ENCODE results near the gene KLB.
A peak's percentile ranks its signal among the peaks of the same experiment; 100 is the strongest.

Gene KLB

DNA sequence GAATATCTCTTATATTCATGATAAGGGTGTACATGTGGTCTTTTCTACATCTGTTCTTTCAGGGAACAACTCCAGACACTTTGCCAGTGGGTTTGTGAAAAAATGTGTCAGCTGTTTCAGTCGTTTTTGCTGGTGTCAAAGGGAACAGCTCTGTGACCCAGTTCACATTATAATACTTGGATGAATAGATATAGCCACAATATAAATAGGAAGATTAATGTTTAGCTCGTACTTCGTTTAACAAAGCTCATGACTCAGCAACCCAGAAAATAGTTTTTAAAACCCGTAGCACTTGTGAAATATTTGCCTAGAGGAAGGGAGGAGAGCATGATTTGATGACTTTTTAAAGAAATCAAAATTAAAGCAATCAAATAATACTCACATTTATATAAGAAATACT, 60.0 kb downstream of the KLB start:
- no peak for DNase-seq

DNA sequence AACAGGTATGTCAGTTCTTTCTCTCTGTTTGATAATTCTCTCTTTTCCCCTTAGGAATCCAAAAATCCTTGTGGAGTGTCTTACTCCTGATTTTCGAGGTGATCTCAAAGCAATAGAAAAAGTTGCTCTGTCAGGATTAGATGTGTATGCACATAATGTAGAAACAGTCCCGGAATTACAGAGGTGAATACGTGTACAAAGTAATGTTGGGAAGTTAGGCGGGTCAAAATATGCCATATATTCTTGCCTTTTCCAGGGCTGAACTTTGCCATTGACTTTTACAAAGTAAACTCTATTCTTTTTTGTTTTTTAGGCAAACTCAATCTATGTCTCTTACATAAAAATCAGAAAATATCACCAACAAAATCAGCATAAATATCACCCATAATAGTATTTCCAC, 60.7 kb downstream of the KLB start:
- DNase-seq: no peak

DNA sequence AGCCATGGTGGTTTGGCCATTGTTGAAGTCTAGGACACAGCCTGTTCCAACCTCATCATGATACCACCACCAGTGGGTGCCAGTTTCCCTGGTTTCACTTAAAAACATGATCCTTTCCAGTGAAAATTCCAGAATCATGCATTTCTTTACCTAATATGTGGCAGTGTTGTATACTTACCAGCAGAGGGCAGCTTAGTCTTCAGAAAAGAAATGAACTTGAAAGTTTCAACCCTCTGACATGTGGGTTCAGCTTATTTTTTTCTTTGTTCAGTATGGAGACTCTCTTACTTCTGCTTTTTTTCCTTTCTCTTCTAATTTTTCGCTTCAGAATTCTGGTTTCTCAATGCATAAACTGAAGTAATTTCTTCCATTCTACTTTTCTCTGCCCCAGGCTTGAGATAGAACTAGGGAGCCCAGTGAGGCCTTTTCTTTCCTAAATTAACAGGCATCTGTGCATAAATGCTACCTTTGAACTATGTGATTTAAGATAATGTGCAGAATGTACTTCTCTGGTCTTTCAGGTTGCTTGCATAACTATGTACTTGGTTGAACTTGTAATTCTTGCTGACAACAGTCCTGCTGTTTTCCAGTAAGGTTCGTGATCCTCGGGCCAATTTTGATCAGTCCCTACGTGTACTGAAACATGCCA, 62.8 kb downstream of the KLB start:
- peak; percentile 32 for DNase-seq

DNA sequence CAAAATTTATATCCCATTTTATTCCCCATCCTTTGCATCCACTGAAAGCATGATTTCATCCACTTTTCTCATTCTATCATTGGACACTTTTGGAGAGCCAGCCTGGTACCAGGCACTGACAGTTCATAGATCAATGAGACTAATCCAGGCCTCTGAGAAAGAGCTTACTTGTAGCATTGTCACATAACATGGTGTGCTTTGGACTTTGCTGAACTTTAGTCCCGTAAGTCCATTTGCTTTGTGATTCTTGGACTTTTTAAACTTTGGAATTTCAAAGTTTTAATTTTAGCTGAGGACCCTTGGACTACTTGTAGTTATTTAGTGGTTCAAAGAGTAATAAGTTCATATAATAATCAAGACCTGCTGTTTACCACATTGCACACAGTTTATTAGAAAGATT, 63.7 kb downstream of the KLB start:
- DNase-seq: no peak

DNA sequence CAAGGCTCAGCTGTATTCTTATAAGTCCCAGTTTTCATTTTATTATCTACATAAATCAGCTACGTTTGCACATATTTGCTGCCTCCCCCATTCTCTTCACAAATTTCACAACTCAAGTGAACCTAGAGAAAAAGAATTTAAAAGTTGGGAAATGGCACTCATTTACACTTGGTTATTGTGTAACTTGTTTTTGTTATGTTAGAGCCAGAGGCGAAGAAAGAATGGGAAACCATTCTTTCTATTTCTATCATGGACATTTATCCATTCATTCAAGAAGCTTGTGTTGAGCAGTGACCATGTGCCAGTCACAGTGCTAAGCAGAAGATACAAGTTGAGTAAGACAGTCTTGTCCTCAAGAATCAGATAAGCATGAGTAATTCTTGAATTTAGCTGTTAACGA, 65.7 kb downstream of the KLB start:
- no peak for DNase-seq

DNA sequence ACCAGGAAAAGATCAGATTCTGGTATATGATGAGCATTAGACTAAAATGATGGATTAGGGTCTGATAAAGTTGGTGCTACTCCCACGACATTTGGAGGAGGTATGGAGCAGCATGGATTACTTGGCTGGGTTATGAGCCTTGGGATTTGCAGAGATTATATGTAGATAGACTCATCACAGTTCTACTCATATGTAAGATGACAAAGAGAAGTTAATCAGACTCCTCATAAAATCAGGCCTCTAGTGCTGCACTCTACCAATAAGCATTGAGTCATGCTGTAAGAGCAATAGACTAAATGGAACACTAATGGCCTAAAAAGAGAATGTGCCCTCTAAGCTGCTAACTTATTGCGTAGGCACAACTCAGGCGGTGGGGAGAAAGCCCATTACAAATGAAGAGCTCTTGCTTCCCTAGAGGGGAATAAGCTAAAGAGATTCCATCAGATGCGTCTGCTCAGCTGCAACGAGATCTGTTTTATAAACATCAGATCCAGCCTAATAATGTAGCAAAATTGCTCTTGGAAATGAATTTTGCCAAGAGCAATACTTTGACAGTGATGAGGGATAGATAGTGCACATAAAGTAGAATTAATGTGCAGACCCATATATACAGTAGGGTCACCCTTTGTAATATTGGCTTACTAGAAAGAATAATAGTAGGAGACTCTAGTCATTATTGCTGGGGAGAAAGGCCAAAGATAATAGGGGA, 69.6 kb downstream of the KLB start:
- DNase-seq: no peak

DNA sequence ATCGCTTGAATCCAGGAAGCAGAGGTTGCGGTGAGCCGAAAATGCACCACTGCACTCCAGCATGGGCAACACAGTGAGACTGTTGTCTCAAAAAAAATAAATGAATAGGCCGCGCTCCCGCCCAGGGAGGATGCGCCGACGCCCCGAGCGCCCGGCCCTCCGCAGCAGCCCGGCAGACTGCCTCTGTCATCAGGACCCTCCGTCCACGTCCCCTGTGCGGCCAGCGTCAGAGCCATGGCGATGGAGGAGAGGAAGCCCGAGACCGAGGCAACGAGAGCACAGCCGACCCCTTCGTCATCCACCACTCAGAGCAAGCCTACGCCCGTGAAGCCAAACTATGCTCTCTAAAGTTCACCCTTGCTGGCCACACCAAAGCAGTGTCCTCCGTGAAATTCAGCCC, 73.5 kb downstream of the KLB start:
- no peak for DNase-seq

DNA sequence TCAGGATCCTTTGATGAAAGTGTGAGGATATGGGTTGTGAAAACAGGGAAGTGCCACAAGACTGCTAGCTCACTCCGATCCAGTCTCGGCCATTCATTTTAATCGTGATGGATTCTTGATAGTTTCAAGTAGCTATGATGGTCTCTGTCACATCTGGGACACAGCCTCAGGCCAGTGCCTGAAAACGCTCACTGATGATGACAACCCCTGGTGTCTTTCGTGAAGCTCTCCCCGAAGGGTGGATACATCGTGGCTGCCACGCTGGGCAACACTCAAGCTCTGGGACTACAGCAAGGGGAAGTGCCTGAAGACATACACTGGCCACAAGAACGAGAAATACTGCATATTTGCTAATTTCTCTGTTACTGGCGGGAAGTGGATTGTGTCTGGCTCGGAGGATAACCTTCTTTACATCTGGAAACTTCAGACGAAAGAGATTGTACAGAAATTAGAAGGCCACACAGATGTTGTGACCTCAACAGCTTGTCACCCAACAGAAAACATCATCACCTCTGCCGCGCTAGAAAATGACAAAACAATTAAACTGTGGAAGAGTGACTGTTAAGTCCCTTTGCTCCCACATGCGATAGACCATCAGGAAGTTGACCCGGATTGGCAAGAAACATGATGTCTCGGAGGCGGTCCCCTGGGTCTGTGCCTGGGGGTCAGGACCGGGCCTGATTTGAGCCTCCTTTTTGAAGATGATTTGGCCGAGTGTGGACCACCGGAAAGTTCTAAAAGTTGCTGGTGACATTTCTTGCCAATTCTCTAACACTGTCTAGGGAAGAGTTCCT, 74.4 kb downstream of the KLB start:
- no peak for DNase-seq

DNA sequence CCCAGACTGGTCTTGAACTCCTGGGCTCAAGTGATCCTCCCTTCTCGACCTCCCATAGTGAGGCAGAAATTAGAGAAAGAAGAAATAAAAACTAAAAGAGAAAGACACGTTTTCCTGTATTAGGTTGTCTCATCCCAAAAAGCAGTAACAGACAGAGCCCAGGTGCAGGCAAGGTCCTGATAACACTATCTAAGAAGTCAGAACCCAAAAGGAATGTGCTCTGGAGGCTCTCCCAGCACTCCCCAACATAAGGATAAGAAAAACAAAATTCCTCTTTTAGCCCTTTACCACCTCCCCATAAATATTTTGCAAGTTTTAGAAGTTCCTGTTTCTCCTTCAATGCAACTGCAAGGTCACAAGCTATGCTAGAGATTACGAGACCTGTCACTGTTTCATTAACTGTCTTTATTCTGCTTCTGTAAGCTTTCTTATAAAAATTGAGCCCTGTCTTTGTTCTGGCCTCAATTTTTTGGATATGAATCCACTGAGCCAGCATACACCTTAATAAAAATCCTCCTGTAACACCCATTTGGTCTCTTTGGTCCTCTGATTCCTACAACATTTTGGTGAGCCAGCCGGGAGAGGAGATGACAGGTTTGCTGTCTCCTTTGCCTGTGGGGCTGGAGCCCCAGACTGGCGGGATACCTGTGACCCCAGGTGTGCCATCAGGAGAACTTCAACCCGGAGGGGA, 78.0 kb downstream of the KLB start:
- no peak for DNase-seq

DNA sequence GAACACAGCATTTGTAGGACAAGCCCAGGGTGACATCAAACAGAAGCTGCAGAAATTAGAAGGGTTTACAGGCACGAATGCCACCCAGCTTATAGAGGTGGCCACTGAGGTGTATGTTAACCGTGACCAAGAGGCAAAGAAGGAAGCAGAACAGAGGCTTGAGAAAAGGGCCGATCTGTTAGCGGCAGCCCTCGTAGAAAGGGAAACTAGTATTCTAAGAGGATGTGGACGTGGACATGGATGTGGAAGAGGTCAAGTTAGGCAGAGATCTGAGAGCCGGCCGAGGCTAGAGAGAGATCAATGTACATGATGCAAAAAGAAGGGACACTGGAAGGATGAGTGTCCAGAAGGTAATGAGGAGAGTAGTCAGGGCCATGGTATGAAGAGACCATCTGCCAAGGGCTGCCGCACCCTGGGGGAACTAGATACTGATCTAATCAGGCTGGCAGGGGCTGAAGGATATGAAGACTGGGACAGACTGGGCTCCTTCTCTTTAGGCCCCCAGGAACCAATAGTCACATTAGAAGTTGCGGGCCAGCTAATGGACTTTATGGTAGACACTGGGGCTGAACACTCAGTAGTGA, 79.6 kb downstream of the KLB start:
- DNase-seq: no peak

DNA sequence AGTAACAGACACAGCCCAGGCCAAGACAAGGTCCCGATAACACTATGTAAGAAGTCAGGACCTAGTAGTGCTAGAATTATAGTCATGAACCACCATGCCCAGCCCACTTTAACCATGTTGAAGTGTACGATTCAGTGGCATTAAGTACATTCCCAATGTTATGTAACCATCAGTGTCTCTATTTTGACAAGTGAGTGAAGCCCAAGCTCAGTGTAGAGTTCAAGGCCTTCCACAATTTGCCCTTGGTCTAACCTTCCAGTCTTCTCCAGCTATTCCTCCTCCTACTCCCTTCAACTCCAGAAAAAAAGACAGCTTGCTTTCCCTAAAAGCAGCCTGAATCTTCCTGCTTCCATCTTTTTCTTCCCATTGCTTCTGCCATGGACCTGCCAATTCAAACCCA, 83.6 kb downstream of the KLB start:
- DNase-seq: no peak

DNA sequence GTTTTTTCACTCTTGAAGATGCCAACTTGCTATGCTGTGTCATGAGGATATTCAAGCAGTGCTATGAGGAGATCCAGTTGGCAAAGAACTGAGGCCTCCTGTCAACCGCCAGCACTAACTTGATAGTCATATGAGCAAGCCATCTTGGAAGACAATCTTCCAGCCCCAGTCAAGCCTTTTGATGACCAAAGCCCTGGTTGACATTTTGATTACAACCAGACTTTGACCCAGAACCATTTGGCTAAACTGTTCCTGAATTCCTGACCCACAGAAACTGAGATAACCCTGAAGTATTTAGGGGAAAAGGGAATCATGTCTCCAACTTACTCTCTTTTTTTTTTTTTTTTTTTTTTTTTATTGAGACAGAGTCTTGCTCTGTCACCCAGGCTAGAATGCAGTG, 87.6 kb downstream of the KLB start:
- DNase-seq: no peak

DNA sequence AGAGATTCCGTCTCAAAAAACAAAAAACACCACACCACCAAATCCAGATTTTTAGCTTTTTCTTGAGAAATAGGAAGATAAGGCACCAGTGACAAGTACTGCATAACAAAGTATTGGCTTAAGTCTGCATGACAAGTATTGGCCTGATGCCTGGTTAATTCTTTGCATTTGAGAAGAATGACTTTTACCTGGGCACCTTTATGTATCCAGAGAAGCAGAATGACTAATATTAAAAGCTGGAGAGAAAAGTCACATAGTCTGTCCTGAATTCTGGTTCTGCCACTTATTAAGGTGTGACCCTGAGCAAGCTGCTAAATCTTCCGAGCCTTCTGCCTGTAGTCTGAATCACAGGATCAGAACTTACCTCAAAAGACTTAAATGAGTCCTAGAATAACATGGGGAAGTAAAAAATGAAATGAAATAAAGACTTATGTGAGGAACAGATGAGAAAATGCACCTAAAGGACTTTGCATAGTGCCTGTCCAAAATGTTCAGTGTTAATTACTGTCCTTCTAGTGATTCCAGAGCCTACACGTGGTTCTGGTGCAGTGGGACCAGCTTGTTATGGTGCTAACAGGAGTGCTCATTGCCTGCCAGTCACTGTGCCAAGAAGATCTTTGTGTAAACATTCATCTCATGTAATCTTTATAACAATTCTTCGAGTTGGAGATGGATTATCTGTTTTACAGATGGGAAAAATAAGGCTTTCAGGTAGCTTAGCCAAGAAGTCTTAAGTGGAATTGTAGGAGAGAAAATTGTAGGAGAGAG, 88.9 kb downstream of the KLB start:
- no peak for DNase-seq

DNA sequence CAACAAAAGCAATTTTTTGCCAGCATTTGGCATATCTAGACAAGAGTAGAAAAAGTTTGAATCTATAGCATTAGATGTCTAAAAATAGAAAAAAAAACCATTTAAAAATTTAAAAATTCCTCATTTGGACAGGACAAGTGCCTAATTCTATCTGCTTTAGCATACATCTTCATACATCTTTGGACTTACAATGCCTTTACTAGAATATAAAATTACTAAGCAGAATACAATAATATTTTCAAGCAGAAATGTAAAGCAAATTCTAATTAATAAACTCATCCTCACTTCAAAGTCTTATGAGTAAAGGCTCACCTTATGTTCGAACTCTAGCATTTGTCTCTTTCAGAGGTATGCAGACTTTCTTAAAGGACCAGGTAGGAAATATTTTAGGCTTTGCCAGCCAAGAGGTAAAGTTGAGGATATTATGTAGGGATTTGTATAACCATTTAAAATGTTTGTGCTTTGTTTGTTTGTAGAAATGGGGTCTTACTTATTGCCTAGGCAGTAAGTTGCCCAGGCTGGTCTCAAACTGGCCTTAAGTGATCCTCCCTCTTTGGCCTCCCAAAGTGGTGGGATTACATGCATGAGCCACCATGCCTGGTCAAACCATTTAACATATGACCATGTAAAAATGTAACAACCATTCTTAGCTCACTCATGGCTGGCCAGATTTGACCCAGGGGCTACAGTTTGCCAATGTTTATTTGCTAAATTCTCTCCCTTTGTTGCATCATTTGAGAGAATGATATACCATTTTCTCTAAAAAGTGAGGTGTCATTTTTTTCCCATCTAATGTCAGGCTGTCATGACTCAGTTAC, 91.4 kb downstream of the KLB start:
- no peak for DNase-seq

DNA sequence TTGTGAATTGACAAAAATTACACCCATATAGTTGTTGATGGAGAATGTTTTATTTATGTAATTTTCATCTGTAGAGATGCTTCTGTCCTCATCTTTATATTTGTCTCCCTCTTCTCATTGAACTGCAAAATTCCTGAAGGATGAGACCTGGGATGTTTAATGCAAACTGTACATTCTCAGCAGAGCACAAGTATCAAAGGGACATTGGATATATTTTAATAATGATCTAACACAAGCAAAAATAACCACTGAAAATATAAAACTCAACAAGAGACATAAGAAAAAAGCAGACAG, 91.9 kb downstream of the KLB start:
- no peak for DNase-seq

Data from NCI-H524 treated with DMSO at 0.1 percent for 48 hours (cell line).